Measurements from ENCODE around the gene GPX8.

GPX8 gene

DNA sequence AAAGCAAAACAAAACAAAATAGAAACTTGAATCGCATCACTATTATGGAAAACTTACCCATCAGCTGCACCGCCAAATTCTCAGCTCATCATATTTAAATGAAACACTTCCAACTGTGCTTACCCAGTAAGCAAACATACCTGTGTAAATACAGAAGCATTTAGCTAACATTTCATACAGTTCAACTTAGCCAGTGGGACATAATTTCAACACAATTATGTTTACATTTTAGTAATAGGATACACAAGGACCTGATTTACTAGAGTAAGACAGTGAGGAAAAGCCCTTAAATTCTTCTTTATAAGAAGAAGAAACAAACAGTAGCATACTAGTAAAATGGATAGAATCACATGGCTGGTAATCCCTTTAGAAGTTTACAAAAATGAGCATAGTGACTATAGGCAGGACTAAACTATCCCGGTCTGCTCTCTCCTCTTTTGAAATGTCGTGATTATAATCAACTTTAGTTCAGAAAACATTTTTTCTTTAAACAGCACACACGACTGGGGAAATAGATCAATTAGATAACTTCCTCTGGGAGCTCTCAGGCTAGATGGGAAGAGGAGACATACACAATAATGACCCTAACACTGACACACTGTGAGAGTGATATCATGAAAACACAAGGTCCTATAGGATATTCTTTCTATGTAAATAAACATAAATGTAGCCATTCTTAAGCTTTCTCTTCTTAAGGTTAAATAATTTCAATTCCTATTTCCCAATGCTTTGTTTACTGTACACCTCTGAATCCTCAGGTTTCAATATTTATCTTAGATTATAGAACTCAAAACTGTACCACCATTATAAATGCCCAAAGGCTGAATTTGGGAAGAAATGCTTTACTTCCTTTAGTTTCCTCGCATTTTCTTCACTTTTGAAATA is 28.9 kb downstream of the GPX8 start:
- peaks cover 43% of the 10 kb centered on the region for H3K27me3 Mint-ChIP-seq
- no peak overlapping the region for H3K4me3 Mint-ChIP-seq
- no peaks in the 10 kb centered on the region for H3K36me3 Mint-ChIP-seq
- H3K9me3 Mint-ChIP-seq (ENCODE audit: low read depth) = no peaks in the 10 kb centered on the region
- H3K4me1 Mint-ChIP-seq (ENCODE audit: low read depth) = no peaks in the 10 kb centered on the region
- H3K27ac Mint-ChIP-seq = no peak overlapping the region

GRCh38 chr5:55191165-55191564 is 31.2 kb downstream of the GPX8 start:
- Mint-ChIP-seq H3K4me1 (ENCODE audit: low read depth) (no peaks in the 10 kb centered on the region), H3K27ac (no peak overlapping the region), H3K9me3 (ENCODE audit: low read depth) (no peaks in the 10 kb centered on the region), H3K36me3 (no peaks in the 10 kb centered on the region), H3K4me3 (no peak overlapping the region), H3K27me3 (peaks cover 39% of the 10 kb centered on the region)

GRCh38 chr5:55205001-55205400 is 45.0 kb downstream of the GPX8 start:
- Mint-ChIP-seq H3K4me3 (no peak overlapping the region), H3K36me3 (peaks cover 2% of the 10 kb centered on the region), H3K27ac (no peak overlapping the region), H3K4me1 (ENCODE audit: low read depth) (no peaks in the 10 kb centered on the region), H3K9me3 (ENCODE audit: low read depth) (peaks cover 3% of the 10 kb centered on the region), H3K27me3 (peaks cover 21% of the 10 kb centered on the region)

DNA sequence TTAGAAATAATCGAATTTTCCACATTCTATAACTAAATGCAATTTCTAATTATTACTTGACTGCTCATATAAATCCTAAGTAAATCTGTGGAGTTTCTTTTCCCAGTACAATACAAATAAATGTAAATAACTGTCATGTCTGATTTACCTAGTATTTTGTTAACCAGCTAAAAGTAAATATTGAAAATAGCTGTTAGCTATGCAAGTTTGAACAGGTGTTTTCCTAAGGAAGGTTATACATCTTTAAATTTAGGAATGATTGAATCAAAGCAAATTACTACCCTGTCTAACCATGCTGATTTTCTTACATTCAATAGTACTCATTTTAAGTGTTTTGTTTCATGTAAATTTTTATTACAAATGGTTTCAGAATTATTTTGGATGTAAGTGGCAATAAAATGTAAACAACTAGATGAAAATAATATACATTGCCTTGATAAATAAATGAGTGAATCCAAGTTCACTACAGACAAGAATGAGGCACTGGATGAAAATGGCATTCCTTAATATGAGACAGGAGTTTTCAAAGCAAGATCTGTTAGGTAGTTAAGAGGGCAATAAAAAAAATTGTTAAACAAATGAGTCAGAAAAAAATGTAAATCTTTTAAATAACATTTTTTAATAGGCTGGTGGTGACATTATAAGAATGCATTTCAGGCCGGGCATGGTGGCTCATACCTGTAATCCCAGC is 51.4 kb downstream of the GPX8 start:
- H3K4me1 Mint-ChIP-seq (ENCODE audit: low read depth) = no peaks in the 10 kb centered on the region
- H3K36me3 Mint-ChIP-seq = peaks cover 2% of the 10 kb centered on the region
- no peak overlapping the region for H3K4me3 Mint-ChIP-seq
- H3K27ac Mint-ChIP-seq = no peak overlapping the region
- peaks cover 7% of the 10 kb centered on the region for H3K27me3 Mint-ChIP-seq
- H3K9me3 Mint-ChIP-seq (ENCODE audit: low read depth) = no peaks in the 10 kb centered on the region

All from activated naive CD8-positive, alpha-beta T cell (primary cell).